HepG2 (cell line): ENCODE data around the gene FKBP14. TPM values are rescaled to one million over a fixed set of nuclear protein-coding genes. Genes with fewer than 3 reads are reported as not detected.

ENCODE experiments used
- HOXA5 ChIP-seq: sonication (generic); formaldehyde crosslinking; IDR thresholded peaks from 2 replicates; pipeline ENCODE4 v1.4.0; 2020; ENCODE audit warnings: missing genetic modification reagents
- NKX3-1 ChIP-seq: sonication (generic); formaldehyde crosslinking; IDR thresholded peaks from 2 replicates; pipeline ENCODE4 v1.5.0; 2020; ENCODE audit warnings: missing genetic modification reagents
- NR2C2 ChIP-seq: sonication (generic); formaldehyde crosslinking; IDR thresholded peaks from 2 replicates; pipeline ENCODE4 v1.4.0; 2020; ENCODE audit warnings: missing genetic modification reagents, mild to moderate bottlenecking, moderate library complexity, borderline replicate concordance
- TAF1 ChIP-seq: sonication (generic); formaldehyde crosslinking; IDR thresholded peaks from 2 replicates; pipeline ENCODE4 v1.4.0; 2020; ENCODE audit warnings: missing genetic modification reagents
- YEATS2 ChIP-seq: sonication (generic); formaldehyde crosslinking; IDR thresholded peaks from 2 replicates; pipeline ENCODE4 v1.4.0; 2020; ENCODE audit warnings: missing genetic modification reagents, borderline replicate concordance
- ZBTB10 ChIP-seq: sonication (generic); formaldehyde crosslinking; IDR thresholded peaks from 2 replicates; pipeline ENCODE4 v1.4.0; 2020; ENCODE audit warnings: missing genetic modification reagents, borderline replicate concordance
- ZNF142 ChIP-seq: sonication (generic); formaldehyde crosslinking; IDR thresholded peaks from 2 replicates; pipeline ENCODE4 v1.4.0; 2020; ENCODE audit warnings: missing genetic modification reagents
- polyA plus RNA-seq, 8 experiments: library from polyadenylated mRNA; depleted of rRNA in 3 of 8; stranded (reverse) in 7 of 8; unstranded in 1 of 8; fragments of >200 nt; fragmentation: Illumina TruSeq in 4 of 8; extraction: Trizol in 4 of 8; gene quantifications; 2 replicates each; pipeline versions ENCODE4 v1.2.1 to v1.2.3, GENCODE V29; 2011 to 2016; ENCODE audit warnings: low read depth in 4 of 8, missing spikeins in 1 of 8, mixed read lengths in 1 of 8; ENCODE audit not compliant: insufficient read depth in 1 of 8
- total RNA-seq, 5 experiments: library from RNA; depleted of rRNA; stranded (reverse); fragments of >200 nt; fragmentation: Illumina TruSeq; extraction: Trizol; gene quantifications; 2 replicates each; pipeline ENCODE4 v1.2.3, GENCODE V29; 2016; ENCODE audit warnings: low read depth in 1 of 5
- TF ChIP-seq, protein P1 (sequence below): sonication (generic); formaldehyde crosslinking; IDR thresholded peaks from 2 replicates; pipeline ENCODE4 v1.4.0; 2020; ENCODE audit warnings: mild to moderate bottlenecking, missing genetic modification reagents
- TF ChIP-seq, protein P2 (sequence below): sonication (generic); formaldehyde crosslinking; conservative IDR thresholded peaks from 2 replicates; pipeline ENCODE4 v1.8.0; 2022; ENCODE audit warnings: mild to moderate bottlenecking, moderate library complexity, missing genetic modification reagents

Gene FKBP14
- total and polyA plus RNA-seq, 2 of the 13 experiments (the other 11 are each of a cell fraction or from before 2014, with no cell fraction given) = 20.0 to 32.3 TPM

GRCh38 chr7:29988424-29989256 lies 37.9 kb downstream of the FKBP14 start (continued):
- TF ChIP-seq ZNF142 = peak; percentile 98
- TF ChIP-seq TAF1 (CRISPR knock-in tag) = peak; percentile 41
- 0 out of 2 replicates have a peak, but pooled peaks have one; percentile 34 for TF ChIP-seq ZBTB10 (CRISPR knock-in tag)
- TF ChIP-seq HOXA5 = no peak
- TF ChIP-seq, protein P1, sequence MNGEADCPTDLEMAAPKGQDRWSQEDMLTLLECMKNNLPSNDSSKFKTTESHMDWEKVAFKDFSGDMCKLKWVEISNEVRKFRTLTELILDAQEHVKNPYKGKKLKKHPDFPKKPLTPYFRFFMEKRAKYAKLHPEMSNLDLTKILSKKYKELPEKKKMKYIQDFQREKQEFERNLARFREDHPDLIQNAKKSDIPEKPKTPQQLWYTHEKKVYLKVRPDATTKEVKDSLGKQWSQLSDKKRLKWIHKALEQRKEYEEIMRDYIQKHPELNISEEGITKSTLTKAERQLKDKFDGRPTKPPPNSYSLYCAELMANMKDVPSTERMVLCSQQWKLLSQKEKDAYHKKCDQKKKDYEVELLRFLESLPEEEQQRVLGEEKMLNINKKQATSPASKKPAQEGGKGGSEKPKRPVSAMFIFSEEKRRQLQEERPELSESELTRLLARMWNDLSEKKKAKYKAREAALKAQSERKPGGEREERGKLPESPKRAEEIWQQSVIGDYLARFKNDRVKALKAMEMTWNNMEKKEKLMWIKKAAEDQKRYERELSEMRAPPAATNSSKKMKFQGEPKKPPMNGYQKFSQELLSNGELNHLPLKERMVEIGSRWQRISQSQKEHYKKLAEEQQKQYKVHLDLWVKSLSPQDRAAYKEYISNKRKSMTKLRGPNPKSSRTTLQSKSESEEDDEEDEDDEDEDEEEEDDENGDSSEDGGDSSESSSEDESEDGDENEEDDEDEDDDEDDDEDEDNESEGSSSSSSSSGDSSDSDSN (CRISPR knock-in tag) = peak; percentile 70; the same call in 1 of the 2 replicates
- TF ChIP-seq YEATS2 (CRISPR knock-in tag) = no peak
- no peak for TF ChIP-seq NKX3-1 (CRISPR knock-in tag)
- TF ChIP-seq, protein P2, sequence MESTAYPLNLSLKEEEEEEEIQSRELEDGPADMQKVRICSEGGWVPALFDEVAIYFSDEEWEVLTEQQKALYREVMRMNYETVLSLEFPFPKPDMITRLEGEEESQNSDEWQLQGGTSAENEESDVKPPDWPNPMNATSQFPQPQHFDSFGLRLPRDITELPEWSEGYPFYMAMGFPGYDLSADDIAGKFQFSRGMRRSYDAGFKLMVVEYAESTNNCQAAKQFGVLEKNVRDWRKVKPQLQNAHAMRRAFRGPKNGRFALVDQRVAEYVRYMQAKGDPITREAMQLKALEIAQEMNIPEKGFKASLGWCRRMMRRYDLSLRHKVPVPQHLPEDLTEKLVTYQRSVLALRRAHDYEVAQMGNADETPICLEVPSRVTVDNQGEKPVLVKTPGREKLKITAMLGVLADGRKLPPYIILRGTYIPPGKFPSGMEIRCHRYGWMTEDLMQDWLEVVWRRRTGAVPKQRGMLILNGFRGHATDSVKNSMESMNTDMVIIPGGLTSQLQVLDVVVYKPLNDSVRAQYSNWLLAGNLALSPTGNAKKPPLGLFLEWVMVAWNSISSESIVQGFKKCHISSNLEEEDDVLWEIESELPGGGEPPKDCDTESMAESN = peak; percentile 43; the same call in 1 of the 2 replicates
- peak; percentile 28; the same call in 1 of the 2 replicates for TF ChIP-seq NR2C2 (CRISPR knock-in tag)
